ENCODE measurements around the gene ARMC5.

DNA sequence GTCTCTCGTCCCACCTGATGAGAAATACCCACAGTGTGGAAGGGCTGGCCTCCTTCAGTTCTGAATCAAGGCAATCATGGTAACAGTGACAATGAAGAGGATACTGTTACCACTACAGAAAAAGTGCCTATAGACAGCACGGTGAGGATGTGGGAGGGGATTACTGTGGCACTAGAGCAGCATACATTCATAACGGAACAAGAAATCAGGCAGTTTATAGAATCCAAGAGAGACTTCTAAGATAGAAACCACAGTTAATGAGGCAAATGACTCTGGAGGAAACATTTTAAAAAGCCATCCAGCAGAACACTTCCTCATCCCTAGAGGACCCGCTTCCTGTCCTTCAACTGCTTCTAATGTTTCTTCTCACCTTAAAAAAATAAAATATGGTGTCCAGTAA is 46.2 kb downstream of the ARMC5 start:
- no peak for TF ChIP-seq CTCF (IDR thresholded peaks at IDR 0.05 in 2 of 3, conservative IDR thresholded peaks at IDR 0.05 in 1 of 3; ENCODE audit: borderline replicate concordance in 1 of 3, insufficient read depth in 1 of 3, low read depth in 2 of 3, low read length in 2 of 3)
- TF ChIP-seq POLR2AphosphoS5 (IDR thresholded peaks at IDR 0.05; ENCODE audit: low read depth, low read length) = no peak
- TF ChIP-seq, protein P1, sequence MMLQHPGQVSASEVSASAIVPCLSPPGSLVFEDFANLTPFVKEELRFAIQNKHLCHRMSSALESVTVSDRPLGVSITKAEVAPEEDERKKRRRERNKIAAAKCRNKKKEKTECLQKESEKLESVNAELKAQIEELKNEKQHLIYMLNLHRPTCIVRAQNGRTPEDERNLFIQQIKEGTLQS (IDR thresholded peaks at IDR 0.05) = no peak
- TF ChIP-seq, protein P2, sequence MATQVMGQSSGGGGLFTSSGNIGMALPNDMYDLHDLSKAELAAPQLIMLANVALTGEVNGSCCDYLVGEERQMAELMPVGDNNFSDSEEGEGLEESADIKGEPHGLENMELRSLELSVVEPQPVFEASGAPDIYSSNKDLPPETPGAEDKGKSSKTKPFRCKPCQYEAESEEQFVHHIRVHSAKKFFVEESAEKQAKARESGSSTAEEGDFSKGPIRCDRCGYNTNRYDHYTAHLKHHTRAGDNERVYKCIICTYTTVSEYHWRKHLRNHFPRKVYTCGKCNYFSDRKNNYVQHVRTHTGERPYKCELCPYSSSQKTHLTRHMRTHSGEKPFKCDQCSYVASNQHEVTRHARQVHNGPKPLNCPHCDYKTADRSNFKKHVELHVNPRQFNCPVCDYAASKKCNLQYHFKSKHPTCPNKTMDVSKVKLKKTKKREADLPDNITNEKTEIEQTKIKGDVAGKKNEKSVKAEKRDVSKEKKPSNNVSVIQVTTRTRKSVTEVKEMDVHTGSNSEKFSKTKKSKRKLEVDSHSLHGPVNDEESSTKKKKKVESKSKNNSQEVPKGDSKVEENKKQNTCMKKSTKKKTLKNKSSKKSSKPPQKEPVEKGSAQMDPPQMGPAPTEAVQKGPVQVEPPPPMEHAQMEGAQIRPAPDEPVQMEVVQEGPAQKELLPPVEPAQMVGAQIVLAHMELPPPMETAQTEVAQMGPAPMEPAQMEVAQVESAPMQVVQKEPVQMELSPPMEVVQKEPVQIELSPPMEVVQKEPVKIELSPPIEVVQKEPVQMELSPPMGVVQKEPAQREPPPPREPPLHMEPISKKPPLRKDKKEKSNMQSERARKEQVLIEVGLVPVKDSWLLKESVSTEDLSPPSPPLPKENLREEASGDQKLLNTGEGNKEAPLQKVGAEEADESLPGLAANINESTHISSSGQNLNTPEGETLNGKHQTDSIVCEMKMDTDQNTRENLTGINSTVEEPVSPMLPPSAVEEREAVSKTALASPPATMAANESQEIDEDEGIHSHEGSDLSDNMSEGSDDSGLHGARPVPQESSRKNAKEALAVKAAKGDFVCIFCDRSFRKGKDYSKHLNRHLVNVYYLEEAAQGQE (IDR thresholded peaks at IDR 0.05; ENCODE audit: low read depth) = no peak
- TF ChIP-seq, protein P3, sequence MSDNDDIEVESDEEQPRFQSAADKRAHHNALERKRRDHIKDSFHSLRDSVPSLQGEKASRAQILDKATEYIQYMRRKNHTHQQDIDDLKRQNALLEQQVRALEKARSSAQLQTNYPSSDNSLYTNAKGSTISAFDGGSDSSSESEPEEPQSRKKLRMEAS (IDR thresholded peaks at IDR 0.05) = no peak
- TF ChIP-seq ZNF274 (IDR thresholded peaks at IDR 0.05; ENCODE audit: low read depth, low read length) = no peak

Measured in HCT116 (cell line).